Smooth muscle cell (in vitro differentiated cells): Measurements from ENCODE around the gene HES5. TPM values are rescaled to one million over a fixed set of nuclear protein-coding genes. Genes with fewer than 3 reads are reported as not detected.

Experiments
- DNase-seq: peaks from one replicate; lab custom pipeline; 2025; ENCODE audit not compliant: unreplicated experiment; lab: John Stamatoyannopoulos, UW
- H2AFZ ChIP-seq: fragments of 200-600 bp; sonication (generic); 2 replicates; pipeline ENCODE4 v1.6.0; 2016; ENCODE audit warnings: antibody characterized with exemption, low read depth, mild to moderate bottlenecking
- H3F3A ChIP-seq: fragments of 200-600 bp; sonication (generic); 2 replicates; pipeline ENCODE4 v1.6.0; 2017; ENCODE audit warnings: antibody characterized with exemption, low read depth
- H3K27ac ChIP-seq: fragments of 200-600 bp; sonication (generic); 2 replicates; pipeline ENCODE4 v1.5.1; 2016; ENCODE audit warnings: low read depth, mild to moderate bottlenecking
- H3K27me3 ChIP-seq: fragments of 200-600 bp; sonication (generic); 2 replicates; pipeline ENCODE4 v1.6.1; 2016; ENCODE audit warnings: low read depth, mild to moderate bottlenecking
- H3K36me3 ChIP-seq: fragments of 200-600 bp; sonication (generic); 2 replicates; pipeline ENCODE4 v1.5.1; 2016; ENCODE audit warnings: low read depth
- H3K4me1 ChIP-seq: fragments of 200-600 bp; sonication (generic); 2 replicates; pipeline ENCODE4 v1.5.1; 2016; ENCODE audit warnings: low read depth
- H3K4me2 ChIP-seq: fragments of 200-600 bp; sonication (generic); 2 replicates; pipeline ENCODE4 v1.6.0; 2016; ENCODE audit warnings: mild to moderate bottlenecking
- H3K4me3 ChIP-seq: fragments of 200-600 bp; sonication (generic); 2 replicates; pipeline ENCODE4 v1.5.1; 2016; ENCODE audit warnings: mild to moderate bottlenecking
- H3K79me2 ChIP-seq: fragments of 200-600 bp; sonication (generic); 2 replicates; pipeline ENCODE4 v1.6.0; 2016; ENCODE audit warnings: low read depth, mild to moderate bottlenecking
- H3K9ac ChIP-seq: fragments of 200-600 bp; sonication (generic); 2 replicates; pipeline ENCODE4 v1.6.0; 2016; ENCODE audit warnings: low read depth
- H3K9me3 ChIP-seq: fragments of 200-600 bp; sonication (generic); replicated peaks from 2 replicates; pipeline ENCODE4 v1.5.1; 2016; ENCODE audit warnings: low read depth
- H4K20me1 ChIP-seq: fragments of 200-600 bp; sonication (generic); 2 replicates; pipeline ENCODE4 v1.6.0; 2016; ENCODE audit warnings: low read depth
- CTCF ChIP-seq: fragments of 200-600 bp; sonication (generic); IDR thresholded peaks from 2 replicates; pipeline ENCODE4 v1.5.1; 2017; ENCODE audit warnings: borderline replicate concordance, mild to moderate bottlenecking, antibody characterized with exemption; ENCODE audit not compliant: insufficient read depth, poor library complexity, severe bottlenecking
- WGBS: methylation state at CpG from one replicate; pipeline ENCODE4 v1.1.7; 2016; ENCODE audit warnings: low lambda C conversion rate; 5-methylcytosine and 5-hydroxymethylcytosine counted together
- polyA plus RNA-seq: library from polyadenylated mRNA; unstranded; fragments of >200 nt; fragmentation: Nextera tagmentation; extraction: Ambion mirVana; gene quantifications from 2 replicates; pipeline ENCODE4 v1.2.1, GENCODE V29; 2016
- total RNA-seq: library from RNA; depleted of rRNA; stranded (reverse); fragments of >200 nt; gene quantifications from 2 replicates; pipeline ENCODE4 v1.2.3, GENCODE V29; 2014

HES5 gene
- total and polyA plus RNA-seq, 2 experiments from 2014 or later = 1.6 to 1.7 TPM

- no peaks in the 10 kb centered on the region for H3K27me3 ChIP-seq
- H3F3A ChIP-seq = no peaks in the 10 kb centered on the region
- no peak overlapping the region for H3K27ac ChIP-seq
- H2AFZ ChIP-seq = no peak overlapping the region
- no peaks in the 10 kb centered on the region for H3K4me1 ChIP-seq
- no peaks in the 10 kb centered on the region for H3K9me3 ChIP-seq
- H3K4me3 ChIP-seq = no peak overlapping the region
- H3K4me2 ChIP-seq = no peak overlapping the region
- peaks cover 46% of the 10 kb centered on the region for H4K20me1 ChIP-seq
- WGBS = 94% methylated on average over 26 of the region's 27 CpGs
- no peak for DNase-seq
- H3K9ac ChIP-seq = no peak overlapping the region
- no peak for TF ChIP-seq CTCF
- H3K36me3 ChIP-seq = no peaks in the 10 kb centered on the region
- no peaks in the 10 kb centered on the region for H3K79me2 ChIP-seq
Observed at GRCh38 chr1:2510366-2511155, 19.5 kb downstream of the HES5 start.

DNA sequence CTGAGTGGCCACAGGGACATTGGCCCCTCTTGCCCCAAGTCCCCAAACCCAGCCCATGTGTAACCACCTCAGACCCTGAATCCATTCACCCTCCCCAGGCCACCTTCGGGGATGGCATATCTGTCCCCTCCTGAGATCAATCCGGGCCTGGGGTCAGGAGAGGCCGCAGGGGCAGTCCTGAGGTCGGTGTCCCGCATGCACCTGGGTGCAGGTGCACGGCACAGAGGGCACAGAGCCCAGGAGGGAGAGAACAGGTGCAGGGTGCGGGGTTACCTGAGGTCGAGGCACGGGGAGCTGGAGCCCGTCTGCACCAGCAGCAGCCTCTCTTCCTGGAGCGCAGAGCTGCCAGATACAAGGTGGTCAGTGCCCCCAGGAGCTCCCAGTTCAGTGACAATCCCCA lies 20.5 kb downstream of the HES5 start:
- no peaks in the 10 kb centered on the region for H3K27me3 ChIP-seq
- no peak overlapping the region for H3K4me2 ChIP-seq
- 99% methylated on average over 11 of the region's 11 CpGs for WGBS
- H3F3A ChIP-seq = no peaks in the 10 kb centered on the region
- no peak for TF ChIP-seq CTCF
- no peak overlapping the region for H3K4me3 ChIP-seq
- no peak overlapping the region for H3K27ac ChIP-seq
- H4K20me1 ChIP-seq = peaks cover 39% of the 10 kb centered on the region
- H3K9me3 ChIP-seq = no peaks in the 10 kb centered on the region
- no peaks in the 10 kb centered on the region for H3K79me2 ChIP-seq
- no peaks in the 10 kb centered on the region for H3K4me1 ChIP-seq
- no peak overlapping the region for H2AFZ ChIP-seq
- H3K9ac ChIP-seq = no peak overlapping the region
- DNase-seq = no peak
- no peaks in the 10 kb centered on the region for H3K36me3 ChIP-seq

DNA sequence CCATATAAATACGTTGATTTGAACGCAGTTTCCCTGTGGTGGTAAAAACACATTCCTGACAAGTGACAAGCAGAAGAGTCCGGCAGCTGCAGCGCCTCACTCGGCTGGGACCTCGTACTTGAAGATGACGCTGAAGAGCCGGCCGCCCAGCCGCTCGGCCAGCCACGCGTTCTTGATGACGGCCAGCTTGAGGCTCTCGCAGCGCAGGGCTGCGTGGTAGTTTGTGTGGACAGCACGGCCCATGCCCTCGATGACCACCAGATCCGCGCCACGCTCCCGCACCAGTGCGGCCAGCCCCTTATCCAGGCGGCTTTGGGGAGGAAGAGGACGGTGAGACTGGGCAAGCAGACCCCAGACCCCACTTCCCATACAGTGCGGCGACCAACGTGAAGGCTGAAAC lies 21.3 kb downstream of the HES5 start:
- H2AFZ ChIP-seq = no peak overlapping the region
- DNase-seq = no peak
- no peaks in the 10 kb centered on the region for H3F3A ChIP-seq
- H3K4me1 ChIP-seq = no peaks in the 10 kb centered on the region
- H3K27ac ChIP-seq = no peak overlapping the region
- no peaks in the 10 kb centered on the region for H3K27me3 ChIP-seq
- TF ChIP-seq CTCF = no peak
- H3K36me3 ChIP-seq = no peaks in the 10 kb centered on the region
- WGBS = 95% methylated on average over 29 of the region's 29 CpGs
- H3K4me2 ChIP-seq = no peak overlapping the region
- H3K4me3 ChIP-seq = no peak overlapping the region
- H3K9ac ChIP-seq = no peak overlapping the region
- no peaks in the 10 kb centered on the region for H3K9me3 ChIP-seq
- H4K20me1 ChIP-seq = peaks cover 39% of the 10 kb centered on the region
- H3K79me2 ChIP-seq = no peaks in the 10 kb centered on the region

DNA sequence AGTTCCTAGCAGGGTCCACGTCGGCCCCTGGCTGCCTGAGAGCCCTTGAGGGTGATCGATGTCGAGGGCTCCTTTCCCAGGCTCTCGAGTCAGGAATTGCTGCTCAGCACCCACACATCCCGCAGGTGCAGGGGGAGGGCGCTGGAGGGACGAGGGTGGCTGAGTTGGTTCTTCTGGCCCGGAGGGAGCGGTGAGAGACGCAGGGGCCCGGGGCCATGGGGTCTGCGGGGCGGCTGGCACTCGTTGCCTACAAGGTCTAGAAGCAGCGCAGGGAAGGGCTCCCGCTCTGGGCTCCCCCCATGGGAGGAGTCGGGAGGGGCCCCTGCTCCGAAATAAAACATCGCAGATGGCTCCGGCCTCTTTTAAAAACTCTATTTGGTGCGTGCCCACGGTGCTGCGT lies 21.9 kb downstream of the HES5 start:
- Histone ChIP-seq H3K4me2 (no peak overlapping the region), H3K27ac (no peak overlapping the region), H2AFZ (no peak overlapping the region), H3K4me3 (no peak overlapping the region), H3F3A (no peaks in the 10 kb centered on the region), H3K36me3 (no peaks in the 10 kb centered on the region), H3K79me2 (no peaks in the 10 kb centered on the region), H3K4me1 (no peaks in the 10 kb centered on the region), H3K9me3 (no peaks in the 10 kb centered on the region), H3K9ac (no peak overlapping the region), H4K20me1 (peaks cover 39% of the 10 kb centered on the region), H3K27me3 (no peaks in the 10 kb centered on the region)
- WGBS = 93% methylated on average over 18 of the region's 24 CpGs
- DNase-seq = no peak
- no peak for TF ChIP-seq CTCF
